Activated CD4-positive, alpha-beta T cell treated with anti-CD3 and anti-CD28 coated beads, Interleukin-2, amount 10 ng/mL, durations not matched to agents 7 days and 5 days (primary cell): ENCODE results near the gene MCF2L. TPM values are rescaled to one million over a fixed set of nuclear protein-coding genes. Genes with fewer than 3 reads are reported as not detected.

Experiments used
- CTCF ChIA-PET: fragments of 350-600 bp; sonication (Branson Sonifier 250); formaldehyde crosslinking; loops from one replicate; lab custom pipeline; 2021; ENCODE audit warnings: antibody characterized with exemption; lab: Charles Lee
- POLR2A ChIA-PET: fragments of 350-600 bp; sonication (Branson Sonifier 250); formaldehyde crosslinking; loops from one replicate; lab custom pipeline; 2021; ENCODE audit warnings: antibody characterized with exemption; lab: Charles Lee
- DNase-seq: peaks from one replicate; pipeline ENCODE4 v3.0.0-alpha.2; 2020
- H3K27ac Mint-ChIP-seq: one replicate; pipeline ENCODE4 v1.8.0; 2021; ENCODE audit warnings: mild to moderate bottlenecking, moderate library complexity, mixed read lengths
- H3K27me3 Mint-ChIP-seq: one replicate; pipeline ENCODE4 v1.8.0; 2021; ENCODE audit warnings: mixed read lengths
- H3K36me3 Mint-ChIP-seq: one replicate; pipeline ENCODE4 v1.8.0; 2021; ENCODE audit warnings: low read depth, mixed read lengths
- H3K4me1 Mint-ChIP-seq: one replicate; pipeline ENCODE4 v1.8.0; 2021; ENCODE audit warnings: mixed read lengths
- H3K4me3 Mint-ChIP-seq: one replicate; pipeline ENCODE4 v1.8.0; 2021; ENCODE audit warnings: mild to moderate bottlenecking, moderate library complexity, mixed read lengths
- H3K9me3 Mint-ChIP-seq: one replicate; pipeline ENCODE4 v1.8.0; 2021; ENCODE audit warnings: mixed read lengths
- total RNA-seq, 2 experiments: library from RNA; stranded (reverse); gene quantifications; one replicate each; pipeline ENCODE4 v1.2.3, GENCODE V29; 2021

The MCF2L gene
- total RNA-seq, 2 experiments from 2014 or later: 1.2 to 1.4 TPM

GRCh38 chr13:113064534-113065405, 95.8 kb downstream of the MCF2L start:
- H3K36me3 Mint-ChIP-seq: no peaks in the 10 kb centered on the region
- H3K4me3 Mint-ChIP-seq: no peak overlapping the region
- ChIA-PET CTCF (interaction anchor here (1.2 kb wide), 1 partner anchor 60 kb away, joined by 3 read pairs; no protein-coding TSS in a partner anchor), POLR2A (no interaction called here)
- DNase-seq: no peak
- no peaks in the 10 kb centered on the region for H3K4me1 Mint-ChIP-seq
- H3K9me3 Mint-ChIP-seq: no peaks in the 10 kb centered on the region
- H3K27me3 Mint-ChIP-seq: no peaks in the 10 kb centered on the region
- H3K27ac Mint-ChIP-seq: no peak overlapping the region

- Mint-ChIP-seq H3K36me3 (no peaks in the 10 kb centered on the region), H3K27me3 (no peaks in the 10 kb centered on the region), H3K4me3 (no peak overlapping the region), H3K9me3 (no peaks in the 10 kb centered on the region), H3K27ac (no peak overlapping the region), H3K4me1 (no peaks in the 10 kb centered on the region)
- DNase-seq: no peak
- ChIA-PET CTCF (interaction anchor here (1.2 kb wide), 1 partner anchor 61 kb away, joined by 3 read pairs; no protein-coding TSS in a partner anchor), POLR2A (no interaction called here)
Observed at GRCh38 chr13:113065406-113066141, 96.6 kb downstream of the MCF2L start.

- no peaks in the 10 kb centered on the region for H3K9me3 Mint-ChIP-seq
- no peak for DNase-seq
- ChIA-PET POLR2A (no interaction called here), CTCF (no interaction called here)
- no peak overlapping the region for H3K4me3 Mint-ChIP-seq
- no peaks in the 10 kb centered on the region for H3K27me3 Mint-ChIP-seq
- no peaks in the 10 kb centered on the region for H3K4me1 Mint-ChIP-seq
- H3K27ac Mint-ChIP-seq: no peak overlapping the region
- H3K36me3 Mint-ChIP-seq: no peaks in the 10 kb centered on the region
Observed at GRCh38 chr13:113066142-113066455, 97.1 kb downstream of the MCF2L start.

GRCh38 chr13:113066746-113067145, 97.7 kb downstream of the MCF2L start:
- ChIA-PET CTCF (no interaction called here), POLR2A (no interaction called here)
- H3K27ac Mint-ChIP-seq: no peak overlapping the region
- no peak for DNase-seq
- no peaks in the 10 kb centered on the region for H3K4me1 Mint-ChIP-seq
- H3K4me3 Mint-ChIP-seq: no peak overlapping the region
- no peaks in the 10 kb centered on the region for H3K27me3 Mint-ChIP-seq
- no peaks in the 10 kb centered on the region for H3K36me3 Mint-ChIP-seq
- H3K9me3 Mint-ChIP-seq: no peaks in the 10 kb centered on the region

- H3K27ac Mint-ChIP-seq: no peak overlapping the region
- DNase-seq: no peak
- no peaks in the 10 kb centered on the region for H3K27me3 Mint-ChIP-seq
- H3K36me3 Mint-ChIP-seq: no peaks in the 10 kb centered on the region
- H3K4me3 Mint-ChIP-seq: no peak overlapping the region
- ChIA-PET POLR2A (no interaction called here), CTCF (no interaction called here)
- no peaks in the 10 kb centered on the region for H3K9me3 Mint-ChIP-seq
- no peaks in the 10 kb centered on the region for H3K4me1 Mint-ChIP-seq
Observed at GRCh38 chr13:113069861-113070805, 101.1 kb downstream of the MCF2L start.

GRCh38 chr13:113070855-113071254, 101.8 kb downstream of the MCF2L start:
- H3K27ac Mint-ChIP-seq: no peak overlapping the region
- no peak for DNase-seq
- no peaks in the 10 kb centered on the region for H3K4me1 Mint-ChIP-seq
- ChIA-PET POLR2A (no interaction called here), CTCF (no interaction called here)
- no peaks in the 10 kb centered on the region for H3K27me3 Mint-ChIP-seq
- no peak overlapping the region for H3K4me3 Mint-ChIP-seq
- H3K36me3 Mint-ChIP-seq: no peaks in the 10 kb centered on the region
- H3K9me3 Mint-ChIP-seq: no peaks in the 10 kb centered on the region

- DNase-seq: no peak
- ChIA-PET POLR2A (no interaction called here), CTCF (no interaction called here)
- no peak overlapping the region for H3K27ac Mint-ChIP-seq
- H3K27me3 Mint-ChIP-seq: no peaks in the 10 kb centered on the region
- no peaks in the 10 kb centered on the region for H3K9me3 Mint-ChIP-seq
- no peaks in the 10 kb centered on the region for H3K4me1 Mint-ChIP-seq
- H3K4me3 Mint-ChIP-seq: no peak overlapping the region
- H3K36me3 Mint-ChIP-seq: no peaks in the 10 kb centered on the region
Observed at GRCh38 chr13:113072376-113072775, 103.4 kb downstream of the MCF2L start.

- Mint-ChIP-seq H3K27me3 (no peaks in the 10 kb centered on the region), H3K9me3 (no peaks in the 10 kb centered on the region), H3K27ac (no peak overlapping the region), H3K4me3 (no peak overlapping the region), H3K36me3 (no peaks in the 10 kb centered on the region), H3K4me1 (no peaks in the 10 kb centered on the region)
- ChIA-PET CTCF (no interaction called here), POLR2A (no interaction called here)
- no peak for DNase-seq
Observed at GRCh38 chr13:113073942-113074341, 104.9 kb downstream of the MCF2L start.

GRCh38 chr13:113074401-113074800, 105.4 kb downstream of the MCF2L start:
- H3K4me3 Mint-ChIP-seq: no peak overlapping the region
- CTCF ChIA-PET: interaction anchor here (1.2 kb wide), 1 partner anchor 39 kb away, joined by 3 read pairs; no protein-coding TSS in a partner anchor
- no peak overlapping the region for H3K27ac Mint-ChIP-seq
- no peaks in the 10 kb centered on the region for H3K27me3 Mint-ChIP-seq
- no peak for DNase-seq
- no peaks in the 10 kb centered on the region for H3K36me3 Mint-ChIP-seq
- no peaks in the 10 kb centered on the region for H3K4me1 Mint-ChIP-seq
- POLR2A ChIA-PET: no interaction called here
- no peaks in the 10 kb centered on the region for H3K9me3 Mint-ChIP-seq

GRCh38 chr13:113074876-113075275, 105.9 kb downstream of the MCF2L start:
- no peaks in the 10 kb centered on the region for H3K36me3 Mint-ChIP-seq
- no peak overlapping the region for H3K27ac Mint-ChIP-seq
- ChIA-PET CTCF (interaction anchor here (1.2 kb wide), 1 partner anchor 39 kb away, joined by 3 read pairs; no protein-coding TSS in a partner anchor), POLR2A (no interaction called here)
- no peaks in the 10 kb centered on the region for H3K9me3 Mint-ChIP-seq
- H3K27me3 Mint-ChIP-seq: no peaks in the 10 kb centered on the region
- DNase-seq: no peak
- no peaks in the 10 kb centered on the region for H3K4me1 Mint-ChIP-seq
- H3K4me3 Mint-ChIP-seq: no peak overlapping the region

- ChIA-PET CTCF (interaction anchor here (0.6 to 1.2 kb wide), 2 partner anchors 38 to 382 kb away, joined by 3 read pairs; no protein-coding TSS in a partner anchor), POLR2A (no interaction called here)
- Mint-ChIP-seq H3K27ac (no peak overlapping the region), H3K4me1 (no peaks in the 10 kb centered on the region), H3K4me3 (no peak overlapping the region), H3K27me3 (no peaks in the 10 kb centered on the region), H3K9me3 (no peaks in the 10 kb centered on the region), H3K36me3 (no peaks in the 10 kb centered on the region)
- no peak for DNase-seq
Observed at GRCh38 chr13:113075711-113076110, 106.7 kb downstream of the MCF2L start.

- no peaks in the 10 kb centered on the region for H3K27me3 Mint-ChIP-seq
- no peak for DNase-seq
- no peaks in the 10 kb centered on the region for H3K4me1 Mint-ChIP-seq
- H3K4me3 Mint-ChIP-seq: no peak overlapping the region
- no peak overlapping the region for H3K27ac Mint-ChIP-seq
- ChIA-PET CTCF (no interaction called here), POLR2A (no interaction called here)
- H3K36me3 Mint-ChIP-seq: no peaks in the 10 kb centered on the region
- H3K9me3 Mint-ChIP-seq: no peaks in the 10 kb centered on the region
Observed at GRCh38 chr13:113076681-113077401, 107.8 kb downstream of the MCF2L start.
